Measurements from ENCODE around the gene CCDC144A. TPM values are rescaled to one million over a fixed set of nuclear protein-coding genes. Genes with fewer than 3 reads are reported as not detected.

The CCDC144A gene
- total RNA-seq, 1 experiment from 2014 or later: 1.9 TPM

DNA sequence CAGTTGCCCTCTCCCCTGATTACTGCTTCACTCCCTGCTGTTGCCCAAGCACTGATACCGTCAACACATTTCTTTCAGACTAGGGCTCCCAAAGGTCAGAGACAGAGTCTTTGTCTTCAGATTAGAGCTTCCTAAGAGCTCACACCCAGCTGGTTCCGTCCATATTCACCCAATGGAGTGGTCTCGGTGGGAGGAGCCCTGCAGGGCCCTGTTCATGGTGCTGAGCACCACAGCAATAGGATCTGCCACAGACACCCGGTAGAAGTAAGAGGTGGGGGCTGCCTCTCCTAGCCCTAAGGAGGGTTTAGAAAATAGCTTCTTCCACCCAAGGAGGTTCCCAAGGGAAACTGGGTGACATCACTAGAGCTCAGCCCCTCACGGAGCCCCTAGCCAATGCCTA lies 128.3 kb downstream of the CCDC144A start:
- Histone ChIP-seq H3K9me3 (ENCODE audit: control insufficient read depth, low read depth, low read length) (no peaks in the 10 kb centered on the region), H2AK5ac (ENCODE audit: insufficient read length, low read length) (no peak overlapping the region), H4K91ac (ENCODE audit: insufficient read length, low read depth, low read length) (no peak overlapping the region), H2BK120ac (ENCODE audit: low read depth, low read length, poor library complexity, severe bottlenecking) (no peak overlapping the region), H2BK12ac (ENCODE audit: insufficient read length, low read depth, low read length) (no peak overlapping the region), H2BK15ac (ENCODE audit: low read depth, low read length) (no peak overlapping the region), H3K4me2 (ENCODE audit: insufficient read depth, insufficient read length, low read length) (no peak overlapping the region), H2BK5ac (ENCODE audit: insufficient read length, low read length) (no peak overlapping the region), H3K9ac (ENCODE audit: extremely low read depth, insufficient read length, low read length) (no peak overlapping the region), H3K23me2 (ENCODE audit: insufficient read length, low read depth, low read length, poor library complexity, severe bottlenecking) (no peaks in the 10 kb centered on the region), H4K20me1 (ENCODE audit: control insufficient read depth, insufficient read depth, insufficient read length) (no peaks in the 10 kb centered on the region), H3K27me3 (ENCODE audit: insufficient read depth, low read length) (no peaks in the 10 kb centered on the region), H3K27ac (ENCODE audit: insufficient read length, low read depth, low read length) (no peak overlapping the region), H3K18ac (ENCODE audit: insufficient read length, low read depth, low read length) (no peak overlapping the region), H3K79me2 (ENCODE audit: insufficient read depth, low read length) (no peaks in the 10 kb centered on the region), H3K4ac (ENCODE audit: low read depth, low read length) (no peak overlapping the region), H3K79me1 (ENCODE audit: insufficient read depth, low read depth, low read length, poor library complexity, severe bottlenecking) (no peaks in the 10 kb centered on the region), H2BK20ac (ENCODE audit: low read depth, low read length, poor library complexity, severe bottlenecking) (no peak overlapping the region), H3K14ac (ENCODE audit: insufficient read depth, low read length) (no peak overlapping the region), H2AFZ (ENCODE audit: low read length) (no peak overlapping the region), H3K23ac (ENCODE audit: insufficient read length, low read depth, low read length) (no peak overlapping the region), H3K56ac (ENCODE audit: insufficient read length, low read depth, low read length) (no peak overlapping the region), H4K5ac (ENCODE audit: insufficient read length, low read depth, low read length) (no peak overlapping the region), H4K8ac (replicated peaks; ENCODE audit: insufficient read length, low read depth, low read length) (no peak overlapping the region), H3T11ph (ENCODE audit: low read length) (no peak overlapping the region), H3K4me1 (ENCODE audit: insufficient read depth, low read length) (no peaks in the 10 kb centered on the region)
- no peaks in the 10 kb centered on the region; a peak in 1 of 5 replicates for H3K9me3 Mint-ChIP-seq
- peak overlapping the region in 1 of 3 experiments; percentile 62; a peak in 1 of 7 replicates for H3K27ac Mint-ChIP-seq
- H3K27me3 Mint-ChIP-seq (ENCODE audit: low read depth): peaks cover 21% of the 10 kb centered on the region
- TF ChIP-seq, protein P1, sequence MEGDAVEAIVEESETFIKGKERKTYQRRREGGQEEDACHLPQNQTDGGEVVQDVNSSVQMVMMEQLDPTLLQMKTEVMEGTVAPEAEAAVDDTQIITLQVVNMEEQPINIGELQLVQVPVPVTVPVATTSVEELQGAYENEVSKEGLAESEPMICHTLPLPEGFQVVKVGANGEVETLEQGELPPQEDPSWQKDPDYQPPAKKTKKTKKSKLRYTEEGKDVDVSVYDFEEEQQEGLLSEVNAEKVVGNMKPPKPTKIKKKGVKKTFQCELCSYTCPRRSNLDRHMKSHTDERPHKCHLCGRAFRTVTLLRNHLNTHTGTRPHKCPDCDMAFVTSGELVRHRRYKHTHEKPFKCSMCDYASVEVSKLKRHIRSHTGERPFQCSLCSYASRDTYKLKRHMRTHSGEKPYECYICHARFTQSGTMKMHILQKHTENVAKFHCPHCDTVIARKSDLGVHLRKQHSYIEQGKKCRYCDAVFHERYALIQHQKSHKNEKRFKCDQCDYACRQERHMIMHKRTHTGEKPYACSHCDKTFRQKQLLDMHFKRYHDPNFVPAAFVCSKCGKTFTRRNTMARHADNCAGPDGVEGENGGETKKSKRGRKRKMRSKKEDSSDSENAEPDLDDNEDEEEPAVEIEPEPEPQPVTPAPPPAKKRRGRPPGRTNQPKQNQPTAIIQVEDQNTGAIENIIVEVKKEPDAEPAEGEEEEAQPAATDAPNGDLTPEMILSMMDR (conservative IDR thresholded peaks at IDR 0.05): no peak
- H3K4me1 Mint-ChIP-seq: peaks cover 16 to 17% of the 10 kb centered on the region in 2 experiments
- no peak overlapping the region for H3K4me3 Mint-ChIP-seq
- H3K36me3 Mint-ChIP-seq (ENCODE audit: insufficient read depth in 1 of 3, low read depth in 3 of 3): no peaks in the 10 kb centered on the region; a peak in 1 of 7 replicates
- no CpG with 5 or more reads among the region's 5 CpGs for WGBS (ENCODE audit: extremely low coverage, insufficient read length, low lambda C conversion rate)
- DNase-seq: peak; percentile 31

All from H9 (cell line).